B cell (primary cell): ENCODE results near the gene ZNF574. TPM values are rescaled to one million over a fixed set of nuclear protein-coding genes. Genes with fewer than 3 reads are reported as not detected.

ENCODE experiments used
- ATAC-seq: fragments of 200-7000 bp; cut with Tn5 transposase; one replicate; pipeline ENCODE4 v1.10.0; 2021; ENCODE audit warnings: low read depth, mild to moderate bottlenecking, moderate number of reproducible peaks, moderate library complexity
- CTCF ChIA-PET: fragments of 350-600 bp; sonication (Branson Sonifier 250); formaldehyde crosslinking; loops from one replicate; lab custom pipeline; 2021; ENCODE audit warnings: antibody characterized with exemption, inconsistent platforms; lab: Charles Lee
- POLR2A ChIA-PET: fragments of 350-600 bp; sonication (Branson Sonifier 250); formaldehyde crosslinking; loops from one replicate; lab custom pipeline; 2021; ENCODE audit warnings: antibody characterized with exemption; lab: Charles Lee
- DNase-seq: peaks from one replicate; pipeline ENCODE4 v3.0.0; 2013
- H2AFZ ChIP-seq: 2 replicates; pipeline ENCODE4 v1.6.1; 2012; ENCODE audit warnings: mild to moderate bottlenecking, low read depth, low read length; ENCODE audit not compliant: insufficient read depth, poor library complexity, severe bottlenecking
- H3K27ac ChIP-seq, 2 donors: 1 replicate in 1 of 2; 2 replicates in 1 of 2; pipeline ENCODE4 v1.5.1; 2012 to 2013; ENCODE audit warnings: low read length in 2 of 2, mild to moderate bottlenecking in 2 of 2, moderate library complexity in 1 of 2
- H3K27me3 ChIP-seq, 4 experiments: fragments of 200-600 bp in 1 of 4; sonication (generic) in 1 of 4; replicated peaks in 1 of 4; 1 replicate in 2 of 4; 2 replicates in 2 of 4; pipeline versions ENCODE4 v1.6.1 to v1.7.0; 2013 to 2016; ENCODE audit warnings: low read length in 3 of 4, mild to moderate bottlenecking in 2 of 4, mixed read lengths in 1 of 4, moderate library complexity in 1 of 4; ENCODE audit not compliant: insufficient read depth in 4 of 4, control insufficient read depth in 3 of 4; ENCODE audit errors: control extremely low read depth in 1 of 4
- H3K36me3 ChIP-seq, 2 experiments: replicated peaks in 1 of 2; 1 replicate in 1 of 2; 2 replicates in 1 of 2; pipeline versions ENCODE4 v1.6.1 to v1.7.1; 2013; ENCODE audit warnings: low read length in 1 of 2; ENCODE audit not compliant: insufficient read depth in 2 of 2, control insufficient read depth in 1 of 2; ENCODE audit errors: control extremely low read depth in 1 of 2, extremely low read depth in 1 of 2
- H3K4me1 ChIP-seq, 2 donors: fragments of 200-600 bp in 1 of 2; sonication (generic) in 1 of 2; 1 replicate in 1 of 2; 2 replicates in 1 of 2; pipeline versions ENCODE4 v1.5.1 to v1.6.1; 2013 to 2017; ENCODE audit warnings: low read length in 2 of 2; ENCODE audit not compliant: control insufficient read depth in 2 of 2, insufficient read depth in 2 of 2
- H3K4me2 ChIP-seq: replicated peaks from 2 replicates; pipeline ENCODE3; 2012; ENCODE audit warnings: mild to moderate bottlenecking, low read depth, low read length; ENCODE audit not compliant: poor library complexity, severe bottlenecking
- H3K4me3 ChIP-seq, 5 experiments: fragments of 200-600 bp in 1 of 5; sonication (generic) in 1 of 5; 1 replicate in 3 of 5; 2 replicates in 2 of 5; pipeline versions ENCODE4 v1.5.1 to v1.7.0; 2011 to 2016; ENCODE audit warnings: low read length in 4 of 5, mild to moderate bottlenecking in 4 of 5, low read depth in 2 of 5, control low read depth in 1 of 5, moderate library complexity in 1 of 5; ENCODE audit not compliant: insufficient read depth in 1 of 5; ENCODE audit errors: control extremely low read depth in 1 of 5, extremely low read depth in 1 of 5
- H3K79me2 ChIP-seq: fragments of 200-600 bp; sonication (generic); one replicate; pipeline ENCODE4 v1.6.0; 2016; ENCODE audit warnings: low read length; ENCODE audit not compliant: control insufficient read depth, insufficient read depth
- H3K9ac ChIP-seq: fragments of 200-600 bp; sonication (generic); 2 replicates; pipeline ENCODE4 v1.6.1; 2017; ENCODE audit warnings: mild to moderate bottlenecking, low read length, moderate library complexity
- H3K9me3 ChIP-seq, 3 donors: one replicate each; pipeline versions ENCODE4 v1.6.1 to v1.7.1; 2013; ENCODE audit warnings: low read length in 2 of 3; ENCODE audit not compliant: control insufficient read depth in 2 of 3, insufficient read depth in 1 of 3; ENCODE audit errors: control extremely low read depth in 1 of 3
- H4K20me1 ChIP-seq: 2 replicates; pipeline ENCODE4 v1.6.0; 2012; ENCODE audit warnings: mild to moderate bottlenecking, low read length; ENCODE audit not compliant: insufficient read depth, control insufficient read depth, poor library complexity, severe bottlenecking
- H3K27ac Mint-ChIP-seq: one replicate; pipeline ENCODE4 v1.8.0; 2021; ENCODE audit warnings: mixed read lengths
- H3K27me3 Mint-ChIP-seq: one replicate; pipeline ENCODE4 v1.8.0; 2021; ENCODE audit warnings: mixed read lengths
- H3K4me1 Mint-ChIP-seq: one replicate; pipeline ENCODE4 v1.8.0; 2021; ENCODE audit warnings: mixed read lengths
- H3K4me3 Mint-ChIP-seq: one replicate; pipeline ENCODE4 v1.8.0; 2021; ENCODE audit warnings: mixed read lengths
- H3K9me3 Mint-ChIP-seq: one replicate; pipeline ENCODE4 v1.8.0; 2022; ENCODE audit warnings: mixed read lengths; ENCODE audit not compliant: insufficient read depth
- CTCF ChIP-seq: fragments of 200-600 bp; IDR thresholded peaks from one replicate; pipeline ENCODE4 v1.8.0; 2022; ENCODE audit warnings: antibody characterized with exemption, mild to moderate bottlenecking
- EZH2 ChIP-seq: IDR thresholded peaks from 2 replicates; pipeline ENCODE4 v1.6.1; 2012; ENCODE audit warnings: borderline replicate concordance, low read depth, mild to moderate bottlenecking, moderate library complexity, low read length; ENCODE audit not compliant: insufficient read depth, poor library complexity, severe bottlenecking
- WGBS: methylation state at CpG from one replicate; pipeline ENCODE4 v1.1.5; 2013; ENCODE audit warnings: missing lambda C conversion rate; ENCODE audit not compliant: insufficient coverage; 5-methylcytosine and 5-hydroxymethylcytosine counted together
- intact Hi-C: fragments of 100-400 bp; cut with micrococcal nuclease; formaldehyde crosslinking; loops from one replicate; pipeline ENCODE4 v1.10.0; 2022
- polyA plus RNA-seq: library from polyadenylated mRNA; depleted of rRNA; stranded (reverse); fragments of >200 nt; gene quantifications from 2 replicates; pipeline ENCODE4 v1.2.3, GENCODE V29; 2012
- total RNA-seq, 2 donors: library from RNA; stranded (reverse); fragments of 120-200 nt in 1 of 2; gene quantifications; 1 replicate in 1 of 2; 2 replicates in 1 of 2; pipeline versions ENCODE4 v1.2.3 to v1.2.4, GENCODE V29; 2013 to 2022

ZNF574 gene
- total and polyA plus RNA-seq, 2 donors (not counting 1 experiment from before 2014, with no cell fraction given): 27.4 to 29.1 TPM

GRCh38 chr19:42042455-42043170, 33.4 kb upstream of the ZNF574 start:
- H3K27me3 Mint-ChIP-seq: no peaks in the 10 kb centered on the region
- H3K4me1 Mint-ChIP-seq: no peaks in the 10 kb centered on the region
- no peak overlapping the region for H3K4me3 ChIP-seq

More at GRCh38 chr19:42042455-42043170, 33.4 kb upstream of the ZNF574 start:
- ChIA-PET POLR2A (no interaction called here), CTCF (interaction anchor here (1.4 kb wide), 1 partner anchor 12 kb away, joined by 3 read pairs; no protein-coding TSS in a partner anchor)
- WGBS: 95% methylated on average over 23 of the region's 30 CpGs
- Histone ChIP-seq H2AFZ (no peak overlapping the region), H3K27ac (no peak overlapping the region), H3K27me3 (no peaks in the 10 kb centered on the region), H3K36me3 (no peaks in the 10 kb centered on the region), H3K4me1 (no peaks in the 10 kb centered on the region), H3K4me2 (no peak overlapping the region), H4K20me1 (no peaks in the 10 kb centered on the region), H3K79me2 (no peaks in the 10 kb centered on the region), H3K9me3 (no peaks in the 10 kb centered on the region), H3K9ac (no peak overlapping the region)
- ATAC-seq (no peak), DNase-seq (no peak)
- TF ChIP-seq CTCF (no peak), EZH2 (no peak)
- H3K27ac Mint-ChIP-seq: no peak overlapping the region
- H3K4me3 Mint-ChIP-seq: no peak overlapping the region
- intact Hi-C loops: no loop called here
- no peaks in the 10 kb centered on the region for H3K9me3 Mint-ChIP-seq
